Measurements from ENCODE around the gene TIMM23. TPM values are rescaled to one million over a fixed set of nuclear protein-coding genes. Genes with fewer than 3 reads are reported as not detected.
A peak's percentile ranks its signal among the peaks of the same experiment; 100 is the strongest.

Gene TIMM23
- total RNA-seq, 1 experiment from 2014 or later, result 85.2 TPM

- no peak overlapping the region for H3K27ac Mint-ChIP-seq (ENCODE audit: low read depth, unreplicated experiment)
- POLR2A ChIA-PET, result interaction anchor here (0.9 to 5.1 kb wide), 4 partner anchors 12 to 20 kb away, joined by 3 to 34 read pairs (median 3); no protein-coding TSS in a partner anchor
- no peaks in the 10 kb centered on the region for H3K9me3 Mint-ChIP-seq (ENCODE audit: unreplicated experiment)
- no peak overlapping the region for H3K4me3 Mint-ChIP-seq (ENCODE audit: unreplicated experiment)
- no peak for TF ChIP-seq CTCF (IDR thresholded peaks at IDR 0.05; ENCODE audit: unreplicated experiment)
- CTCF ChIA-PET, result interaction anchor here (6.8 kb wide), 1 partner anchor 24 kb away, joined by 43 read pairs; no protein-coding TSS in a partner anchor
- no peak for DNase-seq (ENCODE audit: unreplicated experiment)
- H3K36me3 Mint-ChIP-seq (ENCODE audit: insufficient read depth, unreplicated experiment), result peaks cover 100% of the 10 kb centered on the region
- TSS peak; percentile 69 for BruUV-seq (replicated peaks)
- intact Hi-C loops (cut with micrococcal nuclease), result no loop called here
- H3K27me3 Mint-ChIP-seq (ENCODE audit: insufficient read depth, unreplicated experiment), result no peaks in the 10 kb centered on the region
- H3K4me1 Mint-ChIP-seq (ENCODE audit: insufficient read depth, unreplicated experiment), result peaks cover 10% of the 10 kb centered on the region
Measured at GRCh38 chr10:46002916-46003693, 30.8 kb downstream of the TIMM23 start.

GRCh38 chr10:46004963-46005362, 32.7 kb downstream of the TIMM23 start:
- no TSS peak for BruUV-seq (replicated peaks)
- H3K4me3 Mint-ChIP-seq (ENCODE audit: unreplicated experiment), result no peak overlapping the region
- DNase-seq (ENCODE audit: unreplicated experiment), result no peak
- H3K27ac Mint-ChIP-seq (ENCODE audit: low read depth, unreplicated experiment), result no peak overlapping the region
- peaks cover 10% of the 10 kb centered on the region for H3K4me1 Mint-ChIP-seq (ENCODE audit: insufficient read depth, unreplicated experiment)
- H3K9me3 Mint-ChIP-seq (ENCODE audit: unreplicated experiment), result no peaks in the 10 kb centered on the region
- POLR2A ChIA-PET, result interaction anchor here (0.6 to 5.1 kb wide), 4 partner anchors 11 to 27 kb away, joined by 3 to 34 read pairs (median 15); no protein-coding TSS in a partner anchor
- intact Hi-C loops (cut with micrococcal nuclease), result no loop called here
- no peaks in the 10 kb centered on the region for H3K27me3 Mint-ChIP-seq (ENCODE audit: insufficient read depth, unreplicated experiment)
- CTCF ChIA-PET, result interaction anchor here (0.6 to 6.8 kb wide), 4 partner anchors 15 to 180 kb away, joined by 3 to 43 read pairs (median 4); no protein-coding TSS in a partner anchor
- H3K36me3 Mint-ChIP-seq (ENCODE audit: insufficient read depth, unreplicated experiment), result peaks cover 98% of the 10 kb centered on the region
- TF ChIP-seq CTCF (IDR thresholded peaks at IDR 0.05; ENCODE audit: unreplicated experiment), result no peak

GRCh38 chr10:46005383-46005782, 33.1 kb downstream of the TIMM23 start:
- Mint-ChIP-seq H3K36me3 (ENCODE audit: insufficient read depth, unreplicated experiment) (peaks cover 96% of the 10 kb centered on the region), H3K27ac (ENCODE audit: low read depth, unreplicated experiment) (no peak overlapping the region), H3K9me3 (ENCODE audit: unreplicated experiment) (no peaks in the 10 kb centered on the region), H3K4me3 (ENCODE audit: unreplicated experiment) (no peak overlapping the region), H3K27me3 (ENCODE audit: insufficient read depth, unreplicated experiment) (no peaks in the 10 kb centered on the region), H3K4me1 (ENCODE audit: insufficient read depth, unreplicated experiment) (peaks cover 10% of the 10 kb centered on the region)
- CTCF ChIA-PET, result interaction anchor here (0.6 to 6.8 kb wide), 6 partner anchors 13 to 180 kb away, joined by 3 to 43 read pairs (median 6); no protein-coding TSS in a partner anchor
- POLR2A ChIA-PET, result interaction anchor here (2.0 to 5.1 kb wide), 3 partner anchors 11 to 18 kb away, joined by 9 to 34 read pairs (median 21); no protein-coding TSS in a partner anchor
- DNase-seq (ENCODE audit: unreplicated experiment), result no peak
- TSS peak; percentile 42 for BruUV-seq (replicated peaks)
- intact Hi-C loops (cut with micrococcal nuclease), result no loop called here
- TF ChIP-seq CTCF (IDR thresholded peaks at IDR 0.05; ENCODE audit: unreplicated experiment), result no peak

- CTCF ChIA-PET, result interaction anchor here (0.6 to 6.8 kb wide), 3 partner anchors 12 to 35 kb away, joined by 5 to 43 read pairs (median 7); no protein-coding TSS in a partner anchor
- BruUV-seq (replicated peaks), result no TSS peak
- peaks cover 96% of the 10 kb centered on the region for H3K36me3 Mint-ChIP-seq (ENCODE audit: insufficient read depth, unreplicated experiment)
- H3K4me3 Mint-ChIP-seq (ENCODE audit: unreplicated experiment), result no peak overlapping the region
- no peaks in the 10 kb centered on the region for H3K9me3 Mint-ChIP-seq (ENCODE audit: unreplicated experiment)
- POLR2A ChIA-PET, result interaction anchor here (1.4 to 5.1 kb wide), 4 partner anchors 8 to 17 kb away, joined by 5 to 34 read pairs (median 15); no protein-coding TSS in a partner anchor
- no peak for TF ChIP-seq CTCF (IDR thresholded peaks at IDR 0.05; ENCODE audit: unreplicated experiment)
- no peaks in the 10 kb centered on the region for H3K27me3 Mint-ChIP-seq (ENCODE audit: insufficient read depth, unreplicated experiment)
- H3K27ac Mint-ChIP-seq (ENCODE audit: low read depth, unreplicated experiment), result peak overlapping the region; percentile 51
- peak; percentile 62 for DNase-seq (ENCODE audit: unreplicated experiment)
- H3K4me1 Mint-ChIP-seq (ENCODE audit: insufficient read depth, unreplicated experiment), result peaks cover 10% of the 10 kb centered on the region
- intact Hi-C loops (cut with micrococcal nuclease), result no loop called here
Measured at GRCh38 chr10:46006219-46006618, 33.9 kb downstream of the TIMM23 start.
